B cell (primary cell): ENCODE data around the gene ANKRD30A.

Source experiments
- CTCF ChIP-seq: fragments of 200-600 bp; IDR thresholded peaks from one replicate; pipeline ENCODE4 v1.8.0; 2022; ENCODE audit warnings: antibody characterized with exemption, mild to moderate bottlenecking
- EZH2 ChIP-seq: IDR thresholded peaks from 2 replicates; pipeline ENCODE4 v1.6.1; 2012; ENCODE audit warnings: borderline replicate concordance, low read depth, mild to moderate bottlenecking, moderate library complexity, low read length; ENCODE audit not compliant: insufficient read depth, poor library complexity, severe bottlenecking

- TF ChIP-seq CTCF (no peak), EZH2 (no peak)
These were observed 189.0 kb downstream of the ANKRD30A start for GRCh38 chr10:37314350-37314749.
